CD14-positive monocyte (primary cell): ENCODE data around the gene ARVCF. TPM values are rescaled to one million over a fixed set of nuclear protein-coding genes. Genes with fewer than 3 reads are reported as not detected.
A peak's percentile ranks its signal among the peaks of the same experiment; 100 is the strongest.

Experiments
- DNase-seq, 3 donors: peaks; one replicate each; pipeline ENCODE4 v3.0.0-alpha.2; 2011 to 2022
- H2AFZ ChIP-seq: 2 replicates; pipeline ENCODE4 v1.6.0; 2012; ENCODE audit warnings: mild to moderate bottlenecking, low read depth, low read length, inconsistent platforms; ENCODE audit not compliant: insufficient read depth, poor library complexity, severe bottlenecking
- H3K27ac ChIP-seq, 2 donors: 1 replicate in 1 of 2; 2 replicates in 1 of 2; pipeline ENCODE4 v1.5.1; 2012 to 2013; ENCODE audit warnings: low read length in 2 of 2, control low read depth in 1 of 2, inconsistent platforms in 1 of 2, low read depth in 1 of 2, mild to moderate bottlenecking in 1 of 2
- H3K27me3 ChIP-seq, 2 donors: one replicate each; pipeline versions ENCODE4 v1.6.0 to v1.6.1; 2011 to 2013; ENCODE audit warnings: low read length in 2 of 2; ENCODE audit not compliant: control insufficient read depth in 2 of 2, insufficient read depth in 2 of 2
- H3K36me3 ChIP-seq, 2 donors: replicated peaks in 1 of 2; 1 replicate in 1 of 2; 2 replicates in 1 of 2; pipeline versions ENCODE4 v1.5.1 to v1.6.1; 2012 to 2013; ENCODE audit warnings: low read length in 2 of 2, control low read depth in 1 of 2, inconsistent platforms in 1 of 2, mild to moderate bottlenecking in 1 of 2; ENCODE audit not compliant: insufficient read depth in 2 of 2, control insufficient read depth in 1 of 2
- H3K4me1 ChIP-seq, 2 donors: 1 replicate in 1 of 2; 2 replicates in 1 of 2; pipeline versions ENCODE4 v1.5.1 to v1.6.1; 2012 to 2013; ENCODE audit warnings: low read length in 2 of 2, control low read depth in 1 of 2, inconsistent platforms in 1 of 2, mild to moderate bottlenecking in 1 of 2, moderate library complexity in 1 of 2; ENCODE audit not compliant: insufficient read depth in 2 of 2, control insufficient read depth in 1 of 2
- H3K4me2 ChIP-seq: replicated peaks from 2 replicates; pipeline ENCODE3; 2012; ENCODE audit warnings: low read length, moderate library complexity, mild to moderate bottlenecking; ENCODE audit not compliant: poor library complexity, severe bottlenecking; ENCODE audit errors: extremely low read depth
- H3K4me3 ChIP-seq, 3 experiments: fragments of 200-600 bp in 1 of 3; sonication (generic) in 1 of 3; replicated peaks in 1 of 3; 1 replicate in 2 of 3; 2 replicates in 1 of 3; pipeline ENCODE4 v1.5.1; 2011 to 2013; ENCODE audit warnings: low read length in 3 of 3, mild to moderate bottlenecking in 3 of 3, control low read depth in 2 of 3, low read depth in 2 of 3, inconsistent platforms in 1 of 3, moderate library complexity in 1 of 3
- H3K79me2 ChIP-seq: 2 replicates; pipeline ENCODE4 v1.6.0; 2012; ENCODE audit warnings: mild to moderate bottlenecking, control low read depth, inconsistent platforms, low read length, moderate library complexity; ENCODE audit not compliant: insufficient read depth
- H3K9ac ChIP-seq: 2 replicates; pipeline ENCODE4 v1.6.0; 2017; ENCODE audit warnings: low read length, mild to moderate bottlenecking; ENCODE audit not compliant: insufficient read depth, poor library complexity, severe bottlenecking
- H3K9me3 ChIP-seq, 2 donors: replicated peaks in 1 of 2; 1 replicate in 1 of 2; 2 replicates in 1 of 2; pipeline versions ENCODE4 v1.5.1 to v1.6.1; 2012 to 2013; ENCODE audit warnings: low read length in 2 of 2, control low read depth in 1 of 2; ENCODE audit not compliant: control insufficient read depth in 1 of 2, insufficient read depth in 1 of 2
- H4K20me1 ChIP-seq: 2 replicates; pipeline ENCODE4 v1.6.0; 2012; ENCODE audit warnings: mild to moderate bottlenecking, low read length, control low read depth, moderate library complexity; ENCODE audit not compliant: insufficient read depth
- H3K27ac Mint-ChIP-seq, 7 donors: one replicate each; pipeline ENCODE4 v1.8.0; 2020; ENCODE audit warnings: mild to moderate bottlenecking in 7 of 7, mixed read lengths in 7 of 7, moderate library complexity in 6 of 7, inconsistent platforms in 2 of 7
- H3K27me3 Mint-ChIP-seq, 3 donors: one replicate each; pipeline ENCODE4 v1.8.0; 2021 to 2022; ENCODE audit warnings: low read depth in 3 of 3, mild to moderate bottlenecking in 3 of 3, mixed read lengths in 3 of 3, moderate library complexity in 3 of 3, inconsistent platforms in 1 of 3
- H3K36me3 Mint-ChIP-seq, 2 donors: one replicate each; pipeline ENCODE4 v1.8.0; 2020; ENCODE audit warnings: mixed read lengths in 2 of 2, inconsistent platforms in 1 of 2, mild to moderate bottlenecking in 1 of 2
- H3K4me1 Mint-ChIP-seq: one replicate; pipeline ENCODE4 v1.8.0; 2020; ENCODE audit warnings: mild to moderate bottlenecking, mixed read lengths
- H3K4me3 Mint-ChIP-seq, 2 donors: one replicate each; pipeline ENCODE4 v1.8.0; 2020; ENCODE audit warnings: mild to moderate bottlenecking in 2 of 2, mixed read lengths in 2 of 2, moderate library complexity in 1 of 2
- H3K9me3 Mint-ChIP-seq, 7 donors: one replicate each; pipeline ENCODE4 v1.8.0; 2020 to 2022; ENCODE audit warnings: mixed read lengths in 7 of 7, mild to moderate bottlenecking in 6 of 7, moderate library complexity in 6 of 7, inconsistent platforms in 2 of 7
- CTCF ChIP-seq: fragments of 200-600 bp; IDR thresholded peaks from one replicate; pipeline ENCODE4 v1.8.0; 2022; ENCODE audit warnings: antibody characterized with exemption, mild to moderate bottlenecking
- WGBS: methylation state at CpG from one replicate; pipeline ENCODE4 v1.1.5; 2013; ENCODE audit warnings: missing lambda C conversion rate; ENCODE audit not compliant: insufficient coverage; 5-methylcytosine and 5-hydroxymethylcytosine counted together
- intact Hi-C, 2 donors: fragments of 100-400 bp; cut with micrococcal nuclease; formaldehyde crosslinking; loops; one replicate each; pipeline versions ENCODE4 v1.15.0 to v1.15.1; 2023
- polyA plus RNA-seq, 3 donors: library from polyadenylated mRNA; depleted of rRNA in 1 of 3; unstranded in 2 of 3; stranded (reverse) in 1 of 3; fragments of 300-500 nt in 2 of 3; fragments of >200 nt in 1 of 3; fragmentation: Illumina TruSeq in 2 of 3; gene quantifications; 1 replicate in 2 of 3; 2 replicates in 1 of 3; pipeline ENCODE4 v1.2.3, GENCODE V29; 2012 to 2021

The ARVCF gene
- polyA plus RNA-seq, 3 donors, result 0.31 to 2.6 (median 0.44) TPM

- intact Hi-C loops, result no loop called here
These were observed 32.3 kb downstream of the ARVCF start for GRCh38 chr22:19984201-19984753.

GRCh38 chr22:19983741-19984140, 32.9 kb downstream of the ARVCF start:
- TF ChIP-seq CTCF, result no peak
- H3K27me3 Mint-ChIP-seq, result peaks cover 4 to 13% (median 10%) of the 10 kb centered on the region in 3 donors

More at GRCh38 chr22:19984201-19984753, 32.3 kb downstream of the ARVCF start:
- no peaks in the 10 kb centered on the region for H3K9me3 ChIP-seq
- H3K4me1 ChIP-seq, result peaks cover 8 to 11% of the 10 kb centered on the region in 2 donors
- H2AFZ ChIP-seq, result no peak overlapping the region
- H3K79me2 ChIP-seq, result no peaks in the 10 kb centered on the region
- no peaks in the 10 kb centered on the region for H3K36me3 ChIP-seq
- H3K4me1 Mint-ChIP-seq, result peaks cover 4% of the 10 kb centered on the region
- no peaks in the 10 kb centered on the region for H3K36me3 Mint-ChIP-seq
- H3K4me2 ChIP-seq, result no peak overlapping the region
- no peak for TF ChIP-seq CTCF
- no peak overlapping the region for H3K4me3 ChIP-seq
- peak in 1 of 3 donors; percentile 23 for DNase-seq
- no peak overlapping the region for H3K9ac ChIP-seq
- peaks cover 0 to 5% of the 10 kb centered on the region in 2 donors for H3K27me3 ChIP-seq
- no peak overlapping the region for H3K4me3 Mint-ChIP-seq
- H3K27ac ChIP-seq, result no peak overlapping the region
- 93% methylated on average over 18 of the region's 19 CpGs for WGBS
- H3K27ac Mint-ChIP-seq, result no peak overlapping the region
- peaks cover 4 to 13% (median 10%) of the 10 kb centered on the region in 3 donors for H3K27me3 Mint-ChIP-seq
- H3K9me3 Mint-ChIP-seq, result peaks cover 0 to 3% (median 0%) of the 10 kb centered on the region in 7 donors
- no peaks in the 10 kb centered on the region for H4K20me1 ChIP-seq

More at GRCh38 chr22:19983741-19984140, 32.9 kb downstream of the ARVCF start:
- no peaks in the 10 kb centered on the region for H3K79me2 ChIP-seq
- H3K4me3 ChIP-seq, result no peak overlapping the region
- H3K36me3 Mint-ChIP-seq, result no peaks in the 10 kb centered on the region
- no peak overlapping the region for H3K4me3 Mint-ChIP-seq
- H3K36me3 ChIP-seq, result no peaks in the 10 kb centered on the region
- H3K27ac Mint-ChIP-seq, result no peak overlapping the region
- WGBS, result 83% methylated on average over 3 of the region's 5 CpGs
- no peak for DNase-seq
- H3K27me3 ChIP-seq, result peaks cover 0 to 5% of the 10 kb centered on the region in 2 donors
- H3K9ac ChIP-seq, result no peak overlapping the region
- no peak overlapping the region for H2AFZ ChIP-seq
- H3K27ac ChIP-seq, result no peak overlapping the region
- H4K20me1 ChIP-seq, result no peaks in the 10 kb centered on the region
- H3K4me2 ChIP-seq, result no peak overlapping the region
- peaks cover 8 to 11% of the 10 kb centered on the region in 2 donors for H3K4me1 ChIP-seq
- intact Hi-C loops, result no loop called here
- peaks cover 4% of the 10 kb centered on the region for H3K4me1 Mint-ChIP-seq
- peaks cover 0 to 3% (median 0%) of the 10 kb centered on the region in 7 donors for H3K9me3 Mint-ChIP-seq
- H3K9me3 ChIP-seq, result no peaks in the 10 kb centered on the region
